Epithelial cell of esophagus (primary cell): ENCODE data around the gene STAT4.

ENCODE experiments used
- DNase-seq: peaks from one replicate; pipeline ENCODE4 v3.0.0; 2010; ENCODE audit warnings: low read depth
- H3K4me3 ChIP-seq: 2 replicates; pipeline ENCODE4 v1.5.1; 2011; ENCODE audit warnings: mild to moderate bottlenecking, low read length, control low read depth
- CTCF ChIP-seq: IDR thresholded peaks from 2 replicates; pipeline ENCODE4 v1.5.1; 2011; ENCODE audit warnings: low read depth, mild to moderate bottlenecking, low read length, control low read depth, inconsistent platforms; ENCODE audit not compliant: insufficient read depth; ENCODE audit errors: missing control alignments

Gene STAT4

GRCh38 chr2:191023235-191023679 lies 127.5 kb downstream of the STAT4 start:
- no peak for TF ChIP-seq CTCF
- DNase-seq = no peak
- H3K4me3 ChIP-seq = no peak overlapping the region

- TF ChIP-seq CTCF = no peak
- peak overlapping the region; percentile 96 for H3K4me3 ChIP-seq
- peak; percentile 93 for DNase-seq
Measured at GRCh38 chr2:191020742-191021381, 129.9 kb downstream of the STAT4 start.

- DNase-seq = peak; percentile 97
- H3K4me3 ChIP-seq = peak overlapping the region; percentile 96
- TF ChIP-seq CTCF = peak; percentile 3
Measured at GRCh38 chr2:191020221-191020741, 130.5 kb downstream of the STAT4 start.

GRCh38 chr2:191019376-191019775 lies 131.4 kb downstream of the STAT4 start:
- no peak overlapping the region for H3K4me3 ChIP-seq
- TF ChIP-seq CTCF = no peak
- no peak for DNase-seq

- no peak overlapping the region for H3K4me3 ChIP-seq
- TF ChIP-seq CTCF = no peak
- DNase-seq = no peak
Measured at GRCh38 chr2:191018643-191019119, 132.1 kb downstream of the STAT4 start.

- no peak for TF ChIP-seq CTCF
- no peak overlapping the region for H3K4me3 ChIP-seq
- no peak for DNase-seq
Measured at GRCh38 chr2:191018048-191018447, 132.7 kb downstream of the STAT4 start.

- TF ChIP-seq CTCF = no peak
- no peak overlapping the region for H3K4me3 ChIP-seq
- DNase-seq = no peak
Measured at GRCh38 chr2:191015831-191016230, 135.0 kb downstream of the STAT4 start.
